WERI-Rb-1 (cell line): Measurements from ENCODE around the gene CREB3L4.

Source experiments
- DNase-seq: peaks from one replicate; pipeline ENCODE4 v3.0.0-alpha.2; 2020
- H3K27ac ChIP-seq: fragments of 250-450 bp; sonication (Bioruptor Pico); 2 replicates; pipeline ENCODE4 v1.5.1; 2020; ENCODE audit warnings: mild to moderate bottlenecking, moderate library complexity
- H3K27me3 ChIP-seq: fragments of 250-450 bp; sonication (Bioruptor Pico); 2 replicates; pipeline ENCODE4 v1.5.1; 2021; ENCODE audit warnings: mild to moderate bottlenecking, low read depth, moderate library complexity; ENCODE audit not compliant: insufficient read depth, severe bottlenecking
- H3K36me3 ChIP-seq: fragments of 250-450 bp; sonication (Bioruptor Pico); 2 replicates; pipeline ENCODE4 v1.5.1; 2020; ENCODE audit warnings: mild to moderate bottlenecking, moderate library complexity
- H3K4me3 ChIP-seq: 2 replicates; pipeline ENCODE4 v1.5.1; 2011; ENCODE audit warnings: low read depth, mild to moderate bottlenecking, control low read depth, low read length
- H3K9me3 ChIP-seq: fragments of 250-450 bp; sonication (Bioruptor Pico); 2 replicates; pipeline ENCODE4 v1.5.1; 2021; ENCODE audit warnings: mild to moderate bottlenecking, moderate library complexity; ENCODE audit not compliant: severe bottlenecking
- TF ChIP-seq, protein P1 (sequence below): IDR thresholded peaks from 2 replicates; pipeline ENCODE4 v1.5.1; 2011; ENCODE audit warnings: low read depth, mild to moderate bottlenecking, control low read depth, inconsistent platforms, low read length

Gene CREB3L4

DNA sequence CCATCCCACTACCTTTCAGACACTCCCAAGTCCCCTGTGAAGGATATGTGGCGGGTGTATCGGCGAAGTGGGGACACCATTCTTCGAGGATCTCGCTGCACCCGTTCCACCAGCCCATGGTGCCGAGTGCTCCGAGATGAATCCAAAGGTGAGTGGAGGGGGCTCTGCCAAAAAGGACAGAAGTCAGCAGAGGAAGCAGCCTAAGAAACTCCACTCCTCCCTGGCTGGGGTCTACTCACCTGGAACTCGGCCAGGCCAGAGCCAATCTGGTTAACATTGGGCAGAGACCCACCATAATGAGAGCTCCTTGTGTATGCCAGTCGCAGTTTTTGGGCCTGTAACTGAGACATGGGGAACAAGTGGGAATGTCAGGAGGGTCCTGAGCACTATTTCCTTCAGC is 12.9 kb upstream of the CREB3L4 start:
- no peaks in the 10 kb centered on the region for H3K27me3 ChIP-seq
- no peaks in the 10 kb centered on the region for H3K9me3 ChIP-seq
- DNase-seq, result no peak
- H3K27ac ChIP-seq, result no peak overlapping the region
- TF ChIP-seq, protein P1, sequence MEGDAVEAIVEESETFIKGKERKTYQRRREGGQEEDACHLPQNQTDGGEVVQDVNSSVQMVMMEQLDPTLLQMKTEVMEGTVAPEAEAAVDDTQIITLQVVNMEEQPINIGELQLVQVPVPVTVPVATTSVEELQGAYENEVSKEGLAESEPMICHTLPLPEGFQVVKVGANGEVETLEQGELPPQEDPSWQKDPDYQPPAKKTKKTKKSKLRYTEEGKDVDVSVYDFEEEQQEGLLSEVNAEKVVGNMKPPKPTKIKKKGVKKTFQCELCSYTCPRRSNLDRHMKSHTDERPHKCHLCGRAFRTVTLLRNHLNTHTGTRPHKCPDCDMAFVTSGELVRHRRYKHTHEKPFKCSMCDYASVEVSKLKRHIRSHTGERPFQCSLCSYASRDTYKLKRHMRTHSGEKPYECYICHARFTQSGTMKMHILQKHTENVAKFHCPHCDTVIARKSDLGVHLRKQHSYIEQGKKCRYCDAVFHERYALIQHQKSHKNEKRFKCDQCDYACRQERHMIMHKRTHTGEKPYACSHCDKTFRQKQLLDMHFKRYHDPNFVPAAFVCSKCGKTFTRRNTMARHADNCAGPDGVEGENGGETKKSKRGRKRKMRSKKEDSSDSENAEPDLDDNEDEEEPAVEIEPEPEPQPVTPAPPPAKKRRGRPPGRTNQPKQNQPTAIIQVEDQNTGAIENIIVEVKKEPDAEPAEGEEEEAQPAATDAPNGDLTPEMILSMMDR, result no peak
- no peak overlapping the region for H3K4me3 ChIP-seq
- H3K36me3 ChIP-seq, result peaks cover 71% of the 10 kb centered on the region

DNA sequence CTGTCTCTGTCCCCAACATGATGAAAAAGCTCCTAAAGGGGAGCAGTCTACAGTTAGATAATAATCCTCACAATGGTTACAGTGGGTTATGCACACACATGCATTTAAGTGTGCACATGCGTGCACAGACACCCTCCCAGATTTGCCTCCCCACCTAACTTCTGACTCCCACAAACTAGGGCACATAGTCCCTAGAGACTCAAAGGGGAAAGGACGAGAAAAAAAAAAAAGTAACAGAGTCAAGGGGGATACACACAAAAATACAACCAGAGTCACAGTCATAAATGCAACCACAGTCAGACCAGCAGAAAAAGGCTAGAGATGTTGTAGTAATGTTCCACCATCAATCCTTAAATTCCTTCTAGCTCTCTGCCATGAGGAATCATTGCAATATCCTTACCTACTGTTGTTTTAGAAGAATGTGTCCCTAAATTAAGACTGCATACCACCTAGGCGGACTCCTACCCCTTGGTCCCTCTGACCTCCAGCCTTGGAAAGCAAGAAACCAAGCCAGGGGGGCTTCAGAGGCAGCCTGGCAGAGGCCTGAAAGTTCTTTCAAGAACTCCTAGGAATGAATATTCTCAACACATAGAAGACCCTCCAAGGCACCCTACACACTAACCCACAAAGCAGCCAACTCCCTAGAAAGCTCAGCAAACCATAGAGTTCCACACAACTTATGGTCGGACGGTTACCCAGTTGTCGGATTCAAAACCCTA is 10.5 kb upstream of the CREB3L4 start:
- no peaks in the 10 kb centered on the region for H3K9me3 ChIP-seq
- H3K27me3 ChIP-seq, result no peaks in the 10 kb centered on the region
- H3K36me3 ChIP-seq, result peaks cover 71% of the 10 kb centered on the region
- H3K4me3 ChIP-seq, result peak overlapping the region; percentile 78
- TF ChIP-seq, protein P1, result no peak
- DNase-seq, result no peak
- peak overlapping the region; percentile 77 for H3K27ac ChIP-seq

DNA sequence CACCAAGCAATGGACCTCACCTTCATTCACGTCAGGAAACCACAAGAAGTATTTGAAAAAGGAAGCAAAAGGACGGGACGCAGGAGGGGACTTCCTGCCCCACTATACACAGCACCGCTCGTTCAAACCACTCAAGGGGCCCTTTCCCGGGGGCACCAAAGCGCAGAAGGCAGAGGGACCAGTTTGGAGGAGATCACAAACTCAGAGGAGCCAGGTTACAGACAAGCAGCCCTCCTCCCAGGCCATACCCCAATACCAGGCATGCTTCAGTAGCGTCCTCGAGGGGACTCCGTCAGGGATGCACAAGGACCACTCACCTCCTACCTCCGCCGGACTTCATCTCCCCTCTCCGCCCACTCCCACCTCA is 10.0 kb upstream of the CREB3L4 start:
- no peaks in the 10 kb centered on the region for H3K9me3 ChIP-seq
- peak overlapping the region; percentile 77 for H3K27ac ChIP-seq
- TF ChIP-seq, protein P1, result no peak
- H3K27me3 ChIP-seq, result no peaks in the 10 kb centered on the region
- no peak for DNase-seq
- H3K4me3 ChIP-seq, result peak overlapping the region; percentile 78
- H3K36me3 ChIP-seq, result peaks cover 66% of the 10 kb centered on the region

DNA sequence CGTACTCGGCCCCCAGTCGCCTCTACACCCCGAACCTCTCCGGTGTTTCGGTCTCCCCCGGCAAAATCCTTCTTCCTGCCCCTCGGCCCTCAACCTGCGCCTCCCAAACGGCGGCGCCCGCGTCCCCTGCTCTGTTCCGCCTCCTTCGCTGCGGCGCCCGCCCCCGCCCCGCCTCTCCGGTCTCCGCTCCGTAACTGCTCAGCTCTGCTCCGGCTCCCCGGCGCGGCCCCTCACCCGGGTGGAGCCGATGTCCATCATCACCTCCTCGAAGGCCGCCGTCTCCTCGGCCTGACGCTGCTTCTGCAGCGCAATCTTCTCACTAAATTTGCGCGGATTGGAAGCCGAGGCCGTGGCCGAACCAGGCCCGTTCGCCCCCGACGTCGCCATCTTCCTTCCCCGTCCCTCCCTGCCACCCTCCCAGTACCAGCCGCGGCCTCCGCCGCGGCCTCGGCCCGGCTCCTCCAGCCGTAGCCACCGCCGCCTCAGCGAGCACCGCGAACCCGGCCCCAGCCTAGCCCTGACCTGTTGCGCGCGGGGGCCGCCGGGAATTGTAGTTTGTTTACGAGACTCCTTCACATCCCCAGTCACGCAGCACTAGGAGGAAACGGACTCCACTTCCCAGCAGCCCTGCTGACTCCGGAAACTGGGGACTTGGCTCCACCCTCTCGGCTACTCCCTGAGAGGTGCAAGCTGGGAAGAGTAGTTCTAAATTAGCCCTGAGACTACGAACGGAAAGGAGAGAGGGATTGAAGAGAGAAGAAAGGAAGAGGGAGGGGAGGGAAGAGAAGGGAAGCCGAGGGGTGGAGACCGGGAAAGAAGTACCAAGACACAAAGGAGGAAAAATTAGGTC is 9.4 kb upstream of the CREB3L4 start, which contains the start of gene CRTC2:
Gene CRTC2 (minus strand): TSS at position 502 of the 850 bp plus-strand sequence. CDS start 115 bp downstream, at position 387.
- Histone ChIP-seq H3K36me3 (peaks cover 60% of the 10 kb centered on the region), H3K9me3 (no peaks in the 10 kb centered on the region), H3K4me3 (peak within 1 kb of the TSS; percentile 78), H3K27ac (peak within 1 kb of the TSS; percentile 77), H3K27me3 (no peaks in the 10 kb centered on the region)
- DNase-seq, result peak; percentile 100
- TF ChIP-seq, protein P1, result peak; percentile 14; the same call in 1 of the 2 replicates

DNA sequence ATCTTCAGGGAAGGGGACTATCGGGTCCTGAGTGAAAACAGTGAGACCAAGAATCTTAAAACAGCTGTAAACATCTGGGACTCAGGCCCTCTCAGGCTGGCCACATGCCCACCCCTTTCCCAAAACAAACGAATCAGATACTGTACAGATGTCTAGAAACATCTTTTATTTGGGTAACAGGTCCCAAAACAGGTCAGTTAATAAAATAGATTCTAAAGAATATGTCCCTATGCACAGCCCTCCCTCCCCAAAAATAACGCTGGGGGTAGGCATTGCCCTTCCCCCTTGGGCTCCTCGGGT is 8.8 kb upstream of the CREB3L4 start:
- TF ChIP-seq, protein P1, result no peak
- no peak for DNase-seq
- H3K27ac ChIP-seq, result peak overlapping the region; percentile 6; the same call in 1 of the 2 replicates
- H3K9me3 ChIP-seq, result no peaks in the 10 kb centered on the region
- H3K27me3 ChIP-seq, result no peaks in the 10 kb centered on the region
- no peak overlapping the region for H3K4me3 ChIP-seq
- peaks cover 54% of the 10 kb centered on the region for H3K36me3 ChIP-seq
